Transverse colon (tissue), 4 donors: ENCODE results near the gene CDC45. TPM values are rescaled to one million over a fixed set of nuclear protein-coding genes. Genes with fewer than 3 reads are reported as not detected.

Experiments used
- DNase-seq: peaks from one replicate; pipeline ENCODE4 v3.0.0-alpha.2; 2019
- H3K27ac ChIP-seq, 4 donors: fragments of 200-600 bp; sonication (generic); 2 replicates each; pipeline ENCODE4 v1.5.1; 2016 to 2018; ENCODE audit warnings: inconsistent platforms in 4 of 4
- H3K27me3 ChIP-seq: fragments of 200-600 bp; sonication (generic); 2 replicates; pipeline ENCODE4 v1.5.1; 2017; ENCODE audit warnings: inconsistent platforms
- H3K36me3 ChIP-seq, 4 donors: fragments of 200-600 bp; sonication (generic); 2 replicates each; pipeline ENCODE4 v1.5.1; 2017 to 2019; ENCODE audit warnings: inconsistent platforms in 4 of 4
- H3K4me1 ChIP-seq, 4 donors: fragments of 200-600 bp; sonication (generic); 2 replicates each; pipeline ENCODE4 v1.5.1; 2017 to 2020; ENCODE audit warnings: inconsistent platforms in 4 of 4
- H3K4me3 ChIP-seq, 4 donors: fragments of 200-600 bp; sonication (generic); 1 replicate in 1 of 4; 2 replicates in 3 of 4; pipeline versions ENCODE4 v1.5.1 to v1.6.1; 2017 to 2019; ENCODE audit warnings: inconsistent platforms in 4 of 4
- H3K9me3 ChIP-seq, 2 donors: fragments of 200-600 bp; sonication (generic); 2 replicates each; pipeline ENCODE4 v1.5.1; 2017 to 2019; ENCODE audit warnings: inconsistent platforms in 2 of 2
- CTCF ChIP-seq, 5 experiments: fragments of 200-600 bp in 3 of 5; fragments of 450-650 bp in 2 of 5; sonication (generic) in 3 of 5; IDR thresholded peaks; 1 replicate in 2 of 5; 2 replicates in 3 of 5; pipeline ENCODE4 v1.5.1; 2016 to 2017; ENCODE audit warnings: antibody characterized with exemption in 5 of 5, inconsistent platforms in 3 of 5, mild to moderate bottlenecking in 2 of 5, moderate library complexity in 1 of 5
- EP300 ChIP-seq: sonication (generic); formaldehyde crosslinking; IDR thresholded peaks from one replicate; pipeline ENCODE4 v1.6.1; 2017; ENCODE audit warnings: antibody characterized with exemption, low read depth
- POLR2A ChIP-seq: fragments of 450-650 bp; IDR thresholded peaks from one replicate; pipeline ENCODE4 v1.6.1; 2016; ENCODE audit warnings: antibody characterized with exemption, mild to moderate bottlenecking, moderate library complexity
- POLR2AphosphoS5 ChIP-seq, 3 donors: sonication (generic); formaldehyde crosslinking; IDR thresholded peaks; one replicate each; pipeline ENCODE4 v1.6.1; 2016; ENCODE audit warnings: antibody characterized with exemption in 3 of 3
- WGBS, 2 donors: methylation state at CpG; one replicate each; pipeline ENCODE4 v1.1.5; 2018; ENCODE audit warnings: low coverage in 1 of 2; 5-methylcytosine and 5-hydroxymethylcytosine counted together
- in situ Hi-C, 4 donors: fragments of 200-750 bp; cut with MboI; loops; one replicate each; pipeline versions ENCODE4 v1.15.0 to v1.15.1; 2017; ENCODE audit warnings: low sequenced_read_pairs in 3 of 4, low pct_ligation_motif_present in 1 of 4, low pct_unique_long_range_greater_than_20kb in 1 of 4
- intact Hi-C: fragments of 100-400 bp; cut with DNase I; formaldehyde crosslinking; loops from one replicate; pipeline ENCODE4 v1.15.1; 2023; ENCODE audit warnings: low total_unique reads
- total RNA-seq, 4 donors: library from RNA; depleted of rRNA; stranded (reverse); fragments of >200 nt; gene quantifications; one replicate each; pipeline ENCODE4 v1.1.0, GENCODE V29; 2016

Gene CDC45
- total RNA-seq, 4 donors from 2014 or later = 1.1 to 2.0 (median 1.2) TPM; not detected in 1

GRCh38 chr22:19478901-19479354, 792 bp upstream of the CDC45 start, which contains the start of gene UFD1:
TSS of gene UFD1 (minus strand) at chr22:19479193. CDS start at chr22:19479085, 108 bp downstream.
- Histone ChIP-seq H3K27me3 (no peaks in the 10 kb centered on the region), H3K36me3 (no peaks in the 10 kb centered on the region), H3K9me3 (no peaks in the 10 kb centered on the region), H3K27ac (peak within 1 kb of the TSS; percentile 86 to 96 (median 90)), H3K4me3 (peak within 1 kb of the TSS; percentile 67 to 87 (median 73)), H3K4me1 (peaks cover 16 to 22% (median 21%) of the 10 kb centered on the region in 4 donors)
- 0 to 1% methylated on average over 1 to 18 of the region's 42 CpGs for WGBS, 2 donors
- intact Hi-C loops = no loop called here
- DNase-seq = peak; percentile 86
- TF ChIP-seq EP300 = no peak
- peak; percentile 53 to 83 (median 74) for TF ChIP-seq POLR2AphosphoS5 (IDR thresholded peaks at IDR 0.05)
- peak; percentile 58 for TF ChIP-seq POLR2A
- TF ChIP-seq CTCF (IDR thresholded peaks at IDR 0.05) = no peak
- in situ Hi-C loops = no loop called here

GRCh38 chr22:19480173-19480568, 451 bp downstream of the CDC45 start:
- Histone ChIP-seq H3K27me3 (no peaks in the 10 kb centered on the region), H3K9me3 (no peaks in the 10 kb centered on the region), H3K4me3 (peak overlapping the region in 3 of 4 donors; percentile 67 to 74 (median 72)), H3K36me3 (no peaks in the 10 kb centered on the region), H3K27ac (no peak overlapping the region), H3K4me1 (peaks cover 16 to 22% (median 21%) of the 10 kb centered on the region in 4 donors)
- no peak for TF ChIP-seq POLR2AphosphoS5 (IDR thresholded peaks at IDR 0.05)
- TF ChIP-seq EP300 = no peak
- TF ChIP-seq CTCF (IDR thresholded peaks at IDR 0.05) = no peak
- no peak for TF ChIP-seq POLR2A
- intact Hi-C loops = no loop called here
- WGBS, 2 donors = 1 to 29% methylated on average over 1 to 15 of the region's 15 CpGs
- in situ Hi-C loops = no loop called here
- no peak for DNase-seq

GRCh38 chr22:19480789-19481188, 1.1 kb downstream of the CDC45 start:
- in situ Hi-C loops (no loop called here), intact Hi-C loops (no loop called here)
- H3K27me3 ChIP-seq = no peaks in the 10 kb centered on the region
- peaks cover 16 to 22% (median 21%) of the 10 kb centered on the region in 4 donors for H3K4me1 ChIP-seq
- DNase-seq = no peak
- no peak overlapping the region for H3K27ac ChIP-seq
- no peaks in the 10 kb centered on the region for H3K9me3 ChIP-seq
- no peak overlapping the region for H3K4me3 ChIP-seq
- H3K36me3 ChIP-seq = no peaks in the 10 kb centered on the region
- TF ChIP-seq EP300 (no peak), POLR2AphosphoS5 (IDR thresholded peaks at IDR 0.05) (no peak), POLR2A (no peak), CTCF (IDR thresholded peaks at IDR 0.05) (no peak)
- WGBS, 2 donors = 57 to 75% methylated on average over 10 of the region's 10 CpGs

- no peak for DNase-seq
- no peak for TF ChIP-seq POLR2A
- TF ChIP-seq CTCF (IDR thresholded peaks at IDR 0.05) = no peak
- TF ChIP-seq POLR2AphosphoS5 (IDR thresholded peaks at IDR 0.05) = no peak
- no peak for TF ChIP-seq EP300
- no peaks in the 10 kb centered on the region for H3K36me3 ChIP-seq
- 59 to 86% methylated on average over 3 to 9 of the region's 9 CpGs for WGBS, 2 donors
- H3K27ac ChIP-seq = no peak overlapping the region
- intact Hi-C loops (no loop called here), in situ Hi-C loops (no loop called here)
- H3K4me3 ChIP-seq = no peak overlapping the region
- H3K4me1 ChIP-seq = peaks cover 12 to 18% (median 16%) of the 10 kb centered on the region in 4 donors
- no peaks in the 10 kb centered on the region for H3K9me3 ChIP-seq
- H3K27me3 ChIP-seq = no peaks in the 10 kb centered on the region
These were observed 2.6 kb downstream of the CDC45 start for GRCh38 chr22:19482297-19482696.
